SK-N-SH treated with all-trans-retinoic acid at 6 μM for 48 hours (cell line): ENCODE results near the gene PDZD4.

Experiments
- ATAC-seq: fragments of 200-7000 bp; cut with Tn5 transposase; 3 replicates; pipeline ENCODE4 v1.9.1; 2020; ENCODE audit warnings: mild to moderate bottlenecking, moderate library complexity
- ARNTL ChIP-seq: fragments of 450-650 bp; formaldehyde crosslinking; IDR thresholded peaks from 2 replicates; pipeline ENCODE4 v1.5.0; 2020; ENCODE audit warnings: low read depth, mild to moderate bottlenecking, moderate library complexity, borderline replicate concordance
- BACH2 ChIP-seq: fragments of 250-450 bp; sonication (Bioruptor Pico); IDR thresholded peaks from 2 replicates; pipeline ENCODE4 v1.9.0; 2021; ENCODE audit warnings: mild to moderate bottlenecking, borderline replicate concordance
- CREB5 ChIP-seq: fragments of 250-450 bp; sonication (Bioruptor Pico); IDR thresholded peaks from 2 replicates; pipeline ENCODE4 v1.5.1; 2020; ENCODE audit warnings: low read depth, mild to moderate bottlenecking, moderate library complexity
- CSRNP3 ChIP-seq: fragments of 250-450 bp; sonication (Bioruptor Pico); IDR thresholded peaks from 2 replicates; pipeline ENCODE4 v1.5.1; 2021; ENCODE audit warnings: mild to moderate bottlenecking, moderate library complexity
- ESRRG ChIP-seq: fragments of 250-450 bp; sonication (Bioruptor Pico); IDR thresholded peaks from 2 replicates; pipeline ENCODE4 v1.6.1; 2021; ENCODE audit warnings: mild to moderate bottlenecking
- GLIS3 ChIP-seq: fragments of 250-450 bp; sonication (Bioruptor Pico); IDR thresholded peaks from 2 replicates; pipeline ENCODE4 v1.5.0; 2020; ENCODE audit warnings: mild to moderate bottlenecking, moderate library complexity
- ISL1 ChIP-seq: fragments of 250-450 bp; sonication (Bioruptor Pico); IDR thresholded peaks from 2 replicates; pipeline ENCODE4 v2.1.2; 2022; ENCODE audit warnings: mild to moderate bottlenecking, moderate library complexity
- PPARA ChIP-seq: fragments of 250-450 bp; sonication (Bioruptor Pico); IDR thresholded peaks from 2 replicates; pipeline ENCODE4 v1.5.0; 2020; ENCODE audit warnings: mild to moderate bottlenecking, borderline replicate concordance
- TCF4 ChIP-seq: fragments of 250-450 bp; sonication (Bioruptor Pico); IDR thresholded peaks from 2 replicates; pipeline ENCODE4 v1.8.0; 2021; ENCODE audit warnings: mild to moderate bottlenecking, moderate library complexity, borderline replicate concordance
- TOX ChIP-seq: fragments of 250-450 bp; sonication (Bioruptor Pico); IDR thresholded peaks from 2 replicates; pipeline ENCODE4 v1.8.0; 2021; ENCODE audit warnings: mild to moderate bottlenecking, moderate library complexity, borderline replicate concordance
- TSHZ2 ChIP-seq: fragments of 250-450 bp; sonication (Bioruptor Pico); IDR thresholded peaks from 2 replicates; pipeline ENCODE4 v1.5.0; 2020; ENCODE audit warnings: mild to moderate bottlenecking, moderate library complexity
- ZC3H10 ChIP-seq: fragments of 250-450 bp; sonication (Bioruptor Pico); IDR thresholded peaks from 2 replicates; pipeline ENCODE4 v1.5.1; 2021; ENCODE audit warnings: mild to moderate bottlenecking, moderate library complexity
- ZFP3 ChIP-seq: fragments of 250-450 bp; sonication (Bioruptor Pico); IDR thresholded peaks from 2 replicates; pipeline ENCODE4 v1.5.0; 2020; ENCODE audit warnings: mild to moderate bottlenecking, moderate library complexity
- ZNF8 ChIP-seq: fragments of 450-650 bp; formaldehyde crosslinking; IDR thresholded peaks from 2 replicates; pipeline ENCODE4 v1.5.0; 2020; ENCODE audit warnings: mild to moderate bottlenecking, moderate library complexity
- TF ChIP-seq, protein P1 (sequence below): fragments of 250-450 bp; sonication (Bioruptor Pico); IDR thresholded peaks from 2 replicates; pipeline ENCODE4 v1.8.0; 2021; ENCODE audit warnings: low read depth, mild to moderate bottlenecking, moderate library complexity, borderline replicate concordance
- TF ChIP-seq, protein P2 (sequence below): fragments of 250-450 bp; sonication (Bioruptor Pico); IDR thresholded peaks from 2 replicates; pipeline ENCODE4 v1.8.0; 2020; ENCODE audit warnings: mild to moderate bottlenecking, moderate library complexity, borderline replicate concordance

The PDZD4 gene

DNA sequence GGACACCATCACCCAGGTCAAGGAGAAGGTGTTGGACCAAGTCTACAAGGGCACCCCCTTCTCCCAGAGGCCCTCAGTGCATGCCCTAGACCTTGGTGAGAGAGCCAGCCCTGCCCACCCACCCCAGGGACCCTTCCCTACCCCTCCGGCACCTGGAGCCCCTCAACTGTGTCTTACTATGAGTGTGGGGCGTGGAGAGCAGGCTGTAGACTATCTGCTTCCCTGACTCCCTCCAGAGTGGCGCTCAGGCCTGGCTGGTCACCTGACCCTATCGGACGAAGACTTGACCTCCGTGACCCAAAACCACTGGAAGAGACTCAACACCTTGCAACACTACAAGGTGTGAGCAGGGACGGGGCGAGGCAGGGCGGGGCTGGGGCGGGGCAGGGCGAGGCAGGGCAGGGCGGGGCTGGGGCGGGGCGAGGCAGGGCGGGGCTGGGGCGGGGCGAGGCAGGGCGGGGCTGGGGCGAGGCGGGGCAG is 54.2 kb downstream of the PDZD4 start:
- TF ChIP-seq TCF4 (CRISPR knock-in tag) (no peak), CREB5 (CRISPR knock-in tag) (no peak), GLIS3 (no peak), ESRRG (CRISPR knock-in tag) (no peak), BACH2 (no peak), ISL1 (no peak), ZNF8 (no peak), TOX (CRISPR knock-in tag) (no peak)
- TF ChIP-seq, protein P1, sequence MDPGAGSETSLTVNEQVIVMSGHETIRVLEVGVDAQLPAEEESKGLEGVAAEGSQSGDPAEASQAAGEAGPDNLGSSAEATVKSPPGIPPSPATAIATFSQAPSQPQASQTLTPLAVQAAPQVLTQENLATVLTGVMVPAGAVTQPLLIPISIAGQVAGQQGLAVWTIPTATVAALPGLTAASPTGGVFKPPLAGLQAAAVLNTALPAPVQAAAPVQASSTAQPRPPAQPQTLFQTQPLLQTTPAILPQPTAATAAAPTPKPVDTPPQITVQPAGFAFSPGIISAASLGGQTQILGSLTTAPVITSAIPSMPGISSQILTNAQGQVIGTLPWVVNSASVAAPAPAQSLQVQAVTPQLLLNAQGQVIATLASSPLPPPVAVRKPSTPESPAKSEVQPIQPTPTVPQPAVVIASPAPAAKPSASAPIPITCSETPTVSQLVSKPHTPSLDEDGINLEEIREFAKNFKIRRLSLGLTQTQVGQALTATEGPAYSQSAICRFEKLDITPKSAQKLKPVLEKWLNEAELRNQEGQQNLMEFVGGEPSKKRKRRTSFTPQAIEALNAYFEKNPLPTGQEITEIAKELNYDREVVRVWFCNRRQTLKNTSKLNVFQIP (CRISPR knock-in tag): no peak
- no peak for ATAC-seq

- no peak for ATAC-seq
- TF ChIP-seq ZFP3 (CRISPR knock-in tag): no peak
- no peak for TF ChIP-seq TOX (CRISPR knock-in tag)
- TF ChIP-seq, protein P2, sequence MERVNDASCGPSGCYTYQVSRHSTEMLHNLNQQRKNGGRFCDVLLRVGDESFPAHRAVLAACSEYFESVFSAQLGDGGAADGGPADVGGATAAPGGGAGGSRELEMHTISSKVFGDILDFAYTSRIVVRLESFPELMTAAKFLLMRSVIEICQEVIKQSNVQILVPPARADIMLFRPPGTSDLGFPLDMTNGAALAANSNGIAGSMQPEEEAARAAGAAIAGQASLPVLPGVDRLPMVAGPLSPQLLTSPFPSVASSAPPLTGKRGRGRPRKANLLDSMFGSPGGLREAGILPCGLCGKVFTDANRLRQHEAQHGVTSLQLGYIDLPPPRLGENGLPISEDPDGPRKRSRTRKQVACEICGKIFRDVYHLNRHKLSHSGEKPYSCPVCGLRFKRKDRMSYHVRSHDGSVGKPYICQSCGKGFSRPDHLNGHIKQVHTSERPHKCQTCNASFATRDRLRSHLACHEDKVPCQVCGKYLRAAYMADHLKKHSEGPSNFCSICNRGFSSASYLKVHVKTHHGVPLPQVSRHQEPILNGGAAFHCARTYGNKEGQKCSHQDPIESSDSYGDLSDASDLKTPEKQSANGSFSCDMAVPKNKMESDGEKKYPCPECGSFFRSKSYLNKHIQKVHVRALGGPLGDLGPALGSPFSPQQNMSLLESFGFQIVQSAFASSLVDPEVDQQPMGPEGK: no peak
- no peak for TF ChIP-seq TSHZ2 (CRISPR knock-in tag)
These were observed 54.8 kb downstream of the PDZD4 start for GRCh38 chrX:153775293-153776119.

DNA sequence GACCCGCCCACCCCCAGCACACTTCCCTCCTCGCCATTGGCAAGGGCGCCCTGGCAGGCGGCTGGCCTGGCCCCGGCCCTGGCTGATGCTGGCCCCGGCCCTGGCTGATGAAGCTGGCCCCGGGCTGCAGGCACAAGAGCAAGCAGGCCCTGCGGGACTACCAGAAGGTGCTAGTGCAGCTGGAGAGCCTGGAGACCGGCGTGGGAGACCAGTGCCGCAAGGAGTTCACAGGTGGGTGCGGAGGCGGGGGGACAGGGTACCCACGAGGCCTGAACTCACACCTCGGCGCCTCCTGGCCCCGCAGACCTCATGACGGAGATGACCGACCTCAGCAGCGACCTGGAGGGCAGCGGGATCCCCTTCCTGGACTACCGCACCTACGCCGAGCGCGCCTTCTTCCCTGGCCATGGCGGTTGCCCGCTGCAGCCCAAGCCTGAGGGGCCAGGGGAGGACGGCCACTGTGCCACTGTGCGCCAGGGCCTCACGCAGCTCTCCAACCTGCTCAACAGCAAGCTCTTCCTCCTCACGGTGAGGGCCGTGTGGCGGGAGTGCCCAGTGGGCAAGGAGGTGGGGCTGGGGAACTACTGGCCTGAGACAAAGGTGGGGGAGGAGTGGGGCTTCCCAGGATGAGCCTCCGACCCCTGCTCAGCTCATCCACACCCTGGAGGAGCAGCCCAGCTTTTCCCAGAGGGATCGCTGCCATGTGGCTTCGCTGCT is 55.6 kb downstream of the PDZD4 start:
- TF ChIP-seq, protein P2: no peak
- TF ChIP-seq ARNTL (CRISPR knock-in tag) (no peak), ZC3H10 (no peak), GLIS3 (no peak)

GRCh38 chrX:153773741-153774575 is 56.4 kb downstream of the PDZD4 start:
- no peak for TF ChIP-seq ZFP3 (CRISPR knock-in tag)
- TF ChIP-seq GLIS3: no peak
- no peak for TF ChIP-seq CSRNP3 (CRISPR knock-in tag)
- TF ChIP-seq ARNTL (CRISPR knock-in tag): no peak
- no peak for TF ChIP-seq PPARA (CRISPR knock-in tag)
- no peak for TF ChIP-seq CREB5 (CRISPR knock-in tag)
- no peak for TF ChIP-seq BACH2
- no peak for ATAC-seq

More for the DNA sequence above, 55.6 kb downstream of the PDZD4 start:
- ATAC-seq: no peak
